Measurements from ENCODE around the gene KIAA1671.
"Not testable (repeated sequence)": the region's sequence is repeated elsewhere in the genome, so short reads cannot be mapped to it uniquely, and the experiment has no call there.

KIAA1671 gene

DNA sequence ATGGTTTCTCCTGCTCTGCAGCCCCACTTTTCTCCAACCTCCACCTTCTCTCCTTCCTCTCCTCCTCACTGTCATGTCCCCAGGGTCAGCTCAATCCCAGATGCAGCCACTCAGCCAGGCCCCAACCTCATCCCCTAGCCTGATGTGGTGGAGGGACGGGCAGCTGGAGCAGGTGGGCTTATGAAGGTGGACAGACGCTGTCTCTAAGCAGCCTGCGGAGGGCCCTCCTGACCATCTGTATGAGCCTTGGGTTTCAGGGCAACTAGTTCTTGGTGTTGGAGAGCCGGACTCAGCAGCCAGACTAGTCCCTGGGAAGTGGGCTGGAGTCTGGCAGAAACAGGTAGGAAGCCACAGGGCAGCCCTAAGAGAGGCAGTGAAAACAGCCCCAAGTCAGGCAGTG lies 285.0 kb downstream of the KIAA1671 start:
- DNase-seq (ENCODE audit: low spot score): no peak

DNA sequence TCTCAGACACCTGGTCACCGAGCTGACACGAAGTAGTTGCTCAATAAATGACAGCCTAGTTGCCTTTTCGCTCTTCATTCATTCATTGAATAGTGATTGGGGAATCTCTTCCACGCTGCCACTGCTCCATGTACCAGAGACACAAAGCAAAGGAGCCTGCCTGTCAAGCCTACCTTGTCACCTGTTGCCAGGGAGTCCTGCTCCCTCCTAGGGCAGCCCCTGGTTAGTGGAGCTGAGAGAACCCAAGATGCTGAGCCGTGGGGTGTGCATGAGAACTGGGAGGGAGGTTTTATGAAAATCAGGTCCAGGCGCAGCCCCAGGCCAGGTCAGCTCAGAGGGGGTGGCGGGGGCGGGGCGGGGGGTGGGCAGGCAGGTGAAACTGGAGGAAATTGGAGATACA lies 285.5 kb downstream of the KIAA1671 start:
- not testable (repeated sequence) for DNase-seq (ENCODE audit: low spot score)

All from HuH-7.5 (cell line).